Measurements from ENCODE around the gene CC2D1A. TPM values are rescaled to one million over a fixed set of nuclear protein-coding genes. Genes with fewer than 3 reads are reported as not detected.

Gene CC2D1A
- total and polyA plus RNA-seq, 4 donors: 7.4 to 12.0 (median 9.9) TPM

GRCh38 chr19:13913352-13913751, 7.4 kb downstream of the CC2D1A start:
- Histone ChIP-seq H3K27me3 (ENCODE audit: control insufficient read depth in 4 of 4, insufficient read depth in 4 of 4, low read length in 3 of 4) (no peaks in the 10 kb centered on the region), H3K4me1 (ENCODE audit: control insufficient read depth in 4 of 4, insufficient read depth in 4 of 4, low read length in 3 of 4) (peaks cover 7 to 30% (median 19%) of the 10 kb centered on the region in 4 donors), H3K9ac (ENCODE audit: low read depth in 1 of 2, low read length in 2 of 2) (no peak overlapping the region), H3K27ac (ENCODE audit: low read depth in 1 of 2, low read length in 2 of 2) (no peak overlapping the region), H3K36me3 (ENCODE audit: control insufficient read depth in 4 of 4, insufficient read depth in 3 of 4, low read depth in 1 of 4, low read length in 3 of 4) (peaks cover 0 to 16% (median 5%) of the 10 kb centered on the region in 4 donors), H3K9me3 (ENCODE audit: control insufficient read depth in 4 of 4, low read length in 3 of 4) (no peaks in the 10 kb centered on the region), H3K4me3 (ENCODE audit: low read depth in 1 of 3, low read length in 3 of 3) (no peak overlapping the region)
- 96% methylated on average over 17 of the region's 17 CpGs for WGBS
- TF ChIP-seq CTCF (IDR thresholded peaks at IDR 0.05; ENCODE audit: low read depth, low read length, missing input control) (no peak), RAD21 (IDR thresholded peaks at IDR 0.05) (no peak), NR2F2 (IDR thresholded peaks at IDR 0.05) (no peak), FOXA2 (IDR thresholded peaks at IDR 0.05) (no peak), JUND (IDR thresholded peaks at IDR 0.05) (no peak), ZBTB33 (IDR thresholded peaks at IDR 0.05) (no peak), SP1 (IDR thresholded peaks at IDR 0.05) (no peak), HNF4G (IDR thresholded peaks at IDR 0.05) (no peak), RXRA (IDR thresholded peaks at IDR 0.05) (no peak), GABPA (IDR thresholded peaks at IDR 0.05 in 1 of 2, conservative IDR thresholded peaks at IDR 0.05 in 1 of 2) (no peak)
- TF ChIP-seq, protein P1, sequence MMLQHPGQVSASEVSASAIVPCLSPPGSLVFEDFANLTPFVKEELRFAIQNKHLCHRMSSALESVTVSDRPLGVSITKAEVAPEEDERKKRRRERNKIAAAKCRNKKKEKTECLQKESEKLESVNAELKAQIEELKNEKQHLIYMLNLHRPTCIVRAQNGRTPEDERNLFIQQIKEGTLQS (IDR thresholded peaks at IDR 0.05): no peak
- DNase-seq (ENCODE audit: low spot score): no peak

DNA sequence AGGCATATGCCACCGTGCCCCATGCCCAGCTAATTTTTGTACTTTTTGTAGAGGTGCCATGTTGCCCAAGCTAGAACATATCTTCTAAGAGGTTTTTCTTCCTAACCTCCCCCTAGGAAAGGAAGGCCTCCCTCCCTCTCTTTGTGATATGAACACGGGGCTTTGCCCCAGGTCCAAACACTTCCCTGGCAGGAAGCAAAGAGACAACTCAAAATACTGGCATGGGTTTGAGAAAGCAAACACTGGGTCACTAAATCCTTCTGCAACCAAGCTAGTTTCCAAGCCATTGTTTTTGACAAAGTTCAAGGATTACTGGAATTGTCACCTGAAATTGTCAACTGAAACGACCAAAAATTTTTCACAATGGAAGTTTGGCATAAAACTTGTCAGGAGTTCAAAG, 8.8 kb downstream of the CC2D1A start:
- peaks cover 0 to 18% (median 10%) of the 10 kb centered on the region in 4 donors for H3K36me3 ChIP-seq (ENCODE audit: control insufficient read depth in 4 of 4, insufficient read depth in 3 of 4, low read depth in 1 of 4, low read length in 3 of 4)
- peaks cover 5 to 21% (median 10%) of the 10 kb centered on the region in 4 donors for H3K4me1 ChIP-seq (ENCODE audit: control insufficient read depth in 4 of 4, insufficient read depth in 4 of 4, low read length in 3 of 4)
- no peak overlapping the region for H3K27ac ChIP-seq (ENCODE audit: low read depth in 1 of 2, low read length in 2 of 2)
- H3K27me3 ChIP-seq (ENCODE audit: control insufficient read depth in 4 of 4, insufficient read depth in 4 of 4, low read length in 3 of 4): no peaks in the 10 kb centered on the region
- TF ChIP-seq RXRA (IDR thresholded peaks at IDR 0.05): peak in 1 of 2 donors; percentile 28
- TF ChIP-seq FOXA1 (IDR thresholded peaks at IDR 0.05): no peak
- peak; percentile 19 to 57 for TF ChIP-seq HNF4A (conservative IDR thresholded peaks at IDR 0.05)
- 50% methylated on average over 3 of the region's 3 CpGs for WGBS
- H3K9ac ChIP-seq (ENCODE audit: low read depth in 1 of 2, low read length in 2 of 2): no peak overlapping the region
- no peak overlapping the region for H3K4me3 ChIP-seq (ENCODE audit: low read depth in 1 of 3, low read length in 3 of 3)
- H3K9me3 ChIP-seq (ENCODE audit: control insufficient read depth in 4 of 4, low read length in 3 of 4): no peaks in the 10 kb centered on the region
- DNase-seq (ENCODE audit: low spot score): no peak

GRCh38 chr19:13917888-13918406, 11.9 kb downstream of the CC2D1A start:
- no peak overlapping the region for H3K9ac ChIP-seq (ENCODE audit: low read depth in 1 of 2, low read length in 2 of 2)
- no peak overlapping the region for H3K4me3 ChIP-seq (ENCODE audit: low read depth in 1 of 3, low read length in 3 of 3)
- H3K27me3 ChIP-seq (ENCODE audit: control insufficient read depth in 4 of 4, insufficient read depth in 4 of 4, low read length in 3 of 4): no peaks in the 10 kb centered on the region
- DNase-seq (ENCODE audit: low spot score): no peak
- H3K9me3 ChIP-seq (ENCODE audit: control insufficient read depth in 4 of 4, low read length in 3 of 4): peaks cover 0 to 5% (median under 1%) of the 10 kb centered on the region in 4 donors
- peaks cover 0 to 8% (median 2%) of the 10 kb centered on the region in 4 donors for H3K4me1 ChIP-seq (ENCODE audit: control insufficient read depth in 4 of 4, insufficient read depth in 4 of 4, low read length in 3 of 4)
- peak overlapping the region; percentile 66 to 77 for H3K27ac ChIP-seq (ENCODE audit: low read depth in 1 of 2, low read length in 2 of 2)
- 45% methylated on average over 14 of the region's 14 CpGs for WGBS
- peaks cover 13 to 33% (median 18%) of the 10 kb centered on the region in 4 donors for H3K36me3 ChIP-seq (ENCODE audit: control insufficient read depth in 4 of 4, insufficient read depth in 3 of 4, low read depth in 1 of 4, low read length in 3 of 4)
- TF ChIP-seq SP1 (IDR thresholded peaks at IDR 0.05) (peak; percentile 37), RXRA (IDR thresholded peaks at IDR 0.05) (peak in 1 of 2 donors; percentile 74), EGR1 (IDR thresholded peaks at IDR 0.05; ENCODE audit: low read depth in 2 of 2) (peak in 1 of 2 donors; percentile 56), RAD21 (IDR thresholded peaks at IDR 0.05) (no peak), ZBTB33 (IDR thresholded peaks at IDR 0.05) (no peak), JUND (IDR thresholded peaks at IDR 0.05) (no peak), NR2F2 (IDR thresholded peaks at IDR 0.05) (no peak), FOXA2 (IDR thresholded peaks at IDR 0.05) (no peak), TAF1 (conservative IDR thresholded peaks at IDR 0.05) (no peak), YY1 (IDR thresholded peaks at IDR 0.05) (peak; percentile 44)
- TF ChIP-seq, protein P2, sequence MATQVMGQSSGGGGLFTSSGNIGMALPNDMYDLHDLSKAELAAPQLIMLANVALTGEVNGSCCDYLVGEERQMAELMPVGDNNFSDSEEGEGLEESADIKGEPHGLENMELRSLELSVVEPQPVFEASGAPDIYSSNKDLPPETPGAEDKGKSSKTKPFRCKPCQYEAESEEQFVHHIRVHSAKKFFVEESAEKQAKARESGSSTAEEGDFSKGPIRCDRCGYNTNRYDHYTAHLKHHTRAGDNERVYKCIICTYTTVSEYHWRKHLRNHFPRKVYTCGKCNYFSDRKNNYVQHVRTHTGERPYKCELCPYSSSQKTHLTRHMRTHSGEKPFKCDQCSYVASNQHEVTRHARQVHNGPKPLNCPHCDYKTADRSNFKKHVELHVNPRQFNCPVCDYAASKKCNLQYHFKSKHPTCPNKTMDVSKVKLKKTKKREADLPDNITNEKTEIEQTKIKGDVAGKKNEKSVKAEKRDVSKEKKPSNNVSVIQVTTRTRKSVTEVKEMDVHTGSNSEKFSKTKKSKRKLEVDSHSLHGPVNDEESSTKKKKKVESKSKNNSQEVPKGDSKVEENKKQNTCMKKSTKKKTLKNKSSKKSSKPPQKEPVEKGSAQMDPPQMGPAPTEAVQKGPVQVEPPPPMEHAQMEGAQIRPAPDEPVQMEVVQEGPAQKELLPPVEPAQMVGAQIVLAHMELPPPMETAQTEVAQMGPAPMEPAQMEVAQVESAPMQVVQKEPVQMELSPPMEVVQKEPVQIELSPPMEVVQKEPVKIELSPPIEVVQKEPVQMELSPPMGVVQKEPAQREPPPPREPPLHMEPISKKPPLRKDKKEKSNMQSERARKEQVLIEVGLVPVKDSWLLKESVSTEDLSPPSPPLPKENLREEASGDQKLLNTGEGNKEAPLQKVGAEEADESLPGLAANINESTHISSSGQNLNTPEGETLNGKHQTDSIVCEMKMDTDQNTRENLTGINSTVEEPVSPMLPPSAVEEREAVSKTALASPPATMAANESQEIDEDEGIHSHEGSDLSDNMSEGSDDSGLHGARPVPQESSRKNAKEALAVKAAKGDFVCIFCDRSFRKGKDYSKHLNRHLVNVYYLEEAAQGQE (IDR thresholded peaks at IDR 0.05): no peak
- TF ChIP-seq, protein P3, sequence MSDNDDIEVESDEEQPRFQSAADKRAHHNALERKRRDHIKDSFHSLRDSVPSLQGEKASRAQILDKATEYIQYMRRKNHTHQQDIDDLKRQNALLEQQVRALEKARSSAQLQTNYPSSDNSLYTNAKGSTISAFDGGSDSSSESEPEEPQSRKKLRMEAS (IDR thresholded peaks at IDR 0.05): no peak

All from liver (tissue), 9 donors.